COLO829 (cell line): ENCODE results near the gene SLC2A2.
A peak's percentile ranks its signal among the peaks of the same experiment; 100 is the strongest.
"Not testable (repeated sequence)": the region's sequence is repeated elsewhere in the genome, so short reads cannot be mapped to it uniquely, and the experiment has no call there.

ENCODE experiments used
- DNase-seq: peaks from one replicate; pipeline ENCODE4 v3.0.0; 2012; ENCODE audit warnings: low spot score

Gene SLC2A2

GRCh38 chr3:170988378-170988777, 38.1 kb downstream of the SLC2A2 start:
- no peak for DNase-seq

GRCh38 chr3:170985304-170985703, 41.2 kb downstream of the SLC2A2 start:
- DNase-seq, result no peak

- no peak for DNase-seq
Measured at GRCh38 chr3:170982733-170983132, 43.8 kb downstream of the SLC2A2 start.

- no peak for DNase-seq
Measured at GRCh38 chr3:170980399-170980798, 46.1 kb downstream of the SLC2A2 start.

- DNase-seq, result peak; percentile 88
Measured at GRCh38 chr3:170977949-170978745, 48.4 kb downstream of the SLC2A2 start.

GRCh38 chr3:170976190-170976519, 50.4 kb downstream of the SLC2A2 start:
- DNase-seq, result no peak

- no peak for DNase-seq
Measured at GRCh38 chr3:170975283-170976189, 51.0 kb downstream of the SLC2A2 start.

- no peak for DNase-seq
Measured at GRCh38 chr3:170974872-170975271, 51.6 kb downstream of the SLC2A2 start.

- not testable (repeated sequence) for DNase-seq
Measured at GRCh38 chr3:170972917-170973316, 53.6 kb downstream of the SLC2A2 start.

GRCh38 chr3:170967126-170967525, 59.4 kb downstream of the SLC2A2 start:
- DNase-seq, result no peak

GRCh38 chr3:170966495-170966894, 60.0 kb downstream of the SLC2A2 start:
- DNase-seq, result no peak

- DNase-seq, result no peak
Measured at GRCh38 chr3:170962411-170962810, 64.1 kb downstream of the SLC2A2 start.

- peak; percentile 57 for DNase-seq
Measured at GRCh38 chr3:170961616-170962400, 64.7 kb downstream of the SLC2A2 start.

GRCh38 chr3:170959457-170959856, 67.1 kb downstream of the SLC2A2 start:
- no peak for DNase-seq

- DNase-seq, result no peak
Measured at GRCh38 chr3:170956647-170957046, 69.9 kb downstream of the SLC2A2 start.

GRCh38 chr3:170953736-170954135, 72.8 kb downstream of the SLC2A2 start:
- DNase-seq, result no peak

- no peak for DNase-seq
Measured at GRCh38 chr3:170953229-170953628, 73.3 kb downstream of the SLC2A2 start.

- DNase-seq, result no peak
Measured at GRCh38 chr3:170949211-170949610, 77.3 kb downstream of the SLC2A2 start.

GRCh38 chr3:170947018-170947769, 79.3 kb downstream of the SLC2A2 start:
- no peak for DNase-seq
